Right atrium auricular region (tissue), 2 donors: ENCODE data around the gene TRIP4. TPM values are rescaled to one million over a fixed set of nuclear protein-coding genes. Genes with fewer than 3 reads are reported as not detected.

Source experiments
- DNase-seq: peaks from one replicate; pipeline ENCODE4 v3.0.0-alpha.2; 2019; ENCODE audit warnings: low spot score
- H3K27ac ChIP-seq, 2 donors: fragments of 200-600 bp; sonication (generic); 1 replicate in 1 of 2; 2 replicates in 1 of 2; pipeline ENCODE4 v1.5.1; 2016 to 2019
- H3K27me3 ChIP-seq, 2 donors: fragments of 200-600 bp; sonication (generic); one replicate each; pipeline versions ENCODE4 v1.5.1 to v1.6.0; 2017 to 2019
- H3K36me3 ChIP-seq: fragments of 200-600 bp; sonication (generic); one replicate; pipeline ENCODE4 v1.5.1; 2016
- H3K4me1 ChIP-seq, 2 donors: fragments of 200-600 bp; sonication (generic); one replicate each; pipeline versions ENCODE4 v1.5.1 to v1.6.0; 2017 to 2019
- H3K4me3 ChIP-seq, 2 donors: fragments of 200-600 bp; sonication (generic); 1 replicate in 1 of 2; 2 replicates in 1 of 2; pipeline ENCODE4 v1.5.1; 2017 to 2019; ENCODE audit warnings: mild to moderate bottlenecking in 1 of 2, moderate library complexity in 1 of 2
- H3K9me3 ChIP-seq, 2 donors: fragments of 200-600 bp; sonication (generic); one replicate each; pipeline ENCODE4 v1.5.1; 2019
- CTCF ChIP-seq, 2 donors: fragments of 200-600 bp; sonication (generic); IDR thresholded peaks; one replicate each; pipeline ENCODE4 v1.5.1; 2019; ENCODE audit warnings: antibody characterized with exemption in 2 of 2
- total RNA-seq, 2 donors: library from RNA; depleted of rRNA; stranded (reverse); fragments of >200 nt; gene quantifications; one replicate each; pipeline ENCODE4 v1.1.0, GENCODE V29; 2016

TRIP4 gene
- 1 to 10 TPM; 7.8 to 8.7 TPM for total RNA-seq

DNA sequence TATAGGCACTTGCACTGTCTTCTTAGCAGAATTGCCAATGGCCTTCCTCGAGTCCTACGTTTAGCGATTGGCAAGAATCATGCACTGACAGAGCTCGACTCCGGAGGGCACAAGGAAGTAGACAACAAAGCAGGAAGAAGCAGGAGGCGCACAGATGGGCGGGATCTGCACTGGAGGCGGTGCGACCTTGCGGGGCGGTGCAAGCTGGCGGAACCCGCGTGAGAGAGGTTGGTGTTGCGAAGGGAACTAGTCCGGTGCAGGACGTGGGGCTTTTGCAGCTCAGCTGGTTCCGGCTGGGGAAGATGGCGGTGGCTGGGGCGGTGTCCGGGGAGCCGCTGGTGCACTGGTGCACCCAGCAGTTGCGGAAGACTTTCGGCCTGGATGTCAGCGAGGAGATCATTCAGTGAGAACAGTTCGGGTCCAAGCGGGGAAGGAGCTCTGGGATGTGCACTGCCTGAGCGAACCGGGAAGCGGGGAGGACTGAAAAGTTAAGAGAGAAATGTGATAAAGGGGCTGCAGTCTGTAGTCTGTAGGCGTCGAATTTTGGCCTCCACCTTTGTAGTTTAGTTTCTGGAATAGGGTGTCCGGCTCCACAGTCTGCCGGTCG lies at the start of gene TRIP4:
Gene TRIP4 (plus strand): TSS at position 275 of the 607 bp plus-strand sequence. CDS start 28 bp downstream, at position 303.
- no peak for TF ChIP-seq CTCF (IDR thresholded peaks at IDR 0.05)
- peak; percentile 96 for DNase-seq
- H3K27me3 ChIP-seq = no peaks in the 10 kb centered on the region

DNA sequence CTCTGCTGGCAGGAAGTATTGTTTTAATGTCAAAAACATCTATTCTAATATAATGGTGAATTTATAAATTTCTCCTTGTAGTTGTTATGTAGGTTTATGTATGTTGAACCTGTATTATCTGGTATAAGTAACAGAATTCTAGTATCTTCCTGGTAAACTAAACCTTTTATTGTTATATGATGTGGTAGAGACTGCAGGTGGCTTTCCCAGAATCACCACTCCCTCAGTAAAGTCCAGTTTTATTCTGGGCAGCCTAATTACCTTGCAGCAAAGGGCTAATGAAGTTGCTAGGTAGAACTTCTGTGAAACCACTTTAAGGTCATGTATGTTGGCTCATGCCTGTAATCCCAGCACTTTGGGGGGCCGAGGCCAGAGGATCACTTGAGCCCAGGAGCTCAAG lies 47.3 kb upstream of the TRIP4 start:
- H3K4me3 ChIP-seq = no peak overlapping the region

More for the DNA sequence above, at the start of gene TRIP4:
- peak within 1 kb of the TSS; percentile 81 to 92 for H3K4me3 ChIP-seq
- H3K9me3 ChIP-seq = no peaks in the 10 kb centered on the region
- peak within 1 kb of the TSS; percentile 58 to 74 for H3K27ac ChIP-seq
- peaks cover 0 to 15% of the 10 kb centered on the region in 2 donors for H3K4me1 ChIP-seq
- no peaks in the 10 kb centered on the region for H3K36me3 ChIP-seq

DNA sequence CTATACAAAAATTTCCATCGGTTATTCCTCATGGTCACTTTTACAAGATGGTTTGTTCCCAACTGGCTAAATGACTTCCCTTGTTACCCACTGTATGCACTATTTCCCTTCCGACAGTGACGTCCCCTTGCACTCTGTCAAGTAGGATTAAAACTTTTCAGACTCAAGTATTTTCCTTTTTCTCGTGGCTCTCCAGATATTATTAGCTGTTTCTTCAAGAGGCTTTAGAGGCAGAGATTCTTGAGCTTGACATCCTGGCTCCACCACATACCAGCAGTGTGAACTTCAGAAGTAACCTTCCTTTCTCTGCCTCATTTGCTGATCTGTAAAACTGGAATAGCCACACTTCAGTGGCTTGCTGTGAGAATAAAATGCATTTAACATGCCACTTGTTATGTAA lies 45.7 kb upstream of the TRIP4 start:
- no peak for TF ChIP-seq CTCF (IDR thresholded peaks at IDR 0.05)
- Histone ChIP-seq H3K4me1 (no peaks in the 10 kb centered on the region), H3K4me3 (no peak overlapping the region), H3K27me3 (no peaks in the 10 kb centered on the region), H3K36me3 (no peaks in the 10 kb centered on the region), H3K27ac (no peak overlapping the region), H3K9me3 (no peaks in the 10 kb centered on the region)
- DNase-seq = no peak

More for the DNA sequence above, 47.3 kb upstream of the TRIP4 start:
- H3K27ac ChIP-seq = no peak overlapping the region
- DNase-seq = no peak
- TF ChIP-seq CTCF (IDR thresholded peaks at IDR 0.05) = no peak
- H3K36me3 ChIP-seq = no peaks in the 10 kb centered on the region
- no peaks in the 10 kb centered on the region for H3K4me1 ChIP-seq
- no peaks in the 10 kb centered on the region for H3K9me3 ChIP-seq
- H3K27me3 ChIP-seq = no peaks in the 10 kb centered on the region

GRCh38 chr15:64343222-64343621 lies 44.4 kb upstream of the TRIP4 start:
- no peaks in the 10 kb centered on the region for H3K27me3 ChIP-seq
- H3K36me3 ChIP-seq = no peaks in the 10 kb centered on the region
- TF ChIP-seq CTCF (IDR thresholded peaks at IDR 0.05) = no peak

DNA sequence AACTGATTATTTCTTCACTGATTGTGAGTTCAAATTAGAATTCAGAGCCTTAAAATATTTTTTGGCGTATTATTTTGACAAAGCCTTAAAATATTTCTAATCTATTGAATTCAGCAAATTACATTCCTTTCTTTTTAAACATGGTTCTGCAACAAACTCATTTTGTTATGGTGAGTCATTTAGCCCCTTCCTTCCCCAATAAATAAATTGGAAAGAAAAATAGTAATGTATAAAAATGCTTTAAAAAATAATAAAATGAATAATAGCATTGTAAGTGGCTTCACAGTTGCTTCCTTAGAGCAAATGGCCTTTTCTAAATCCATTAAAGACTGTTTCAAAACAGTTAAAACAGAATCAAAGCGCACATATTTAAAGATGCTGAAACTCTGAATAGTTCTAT lies 43.8 kb upstream of the TRIP4 start:
- H3K36me3 ChIP-seq = no peaks in the 10 kb centered on the region
- H3K9me3 ChIP-seq = no peaks in the 10 kb centered on the region
- no peak for DNase-seq
- no peaks in the 10 kb centered on the region for H3K27me3 ChIP-seq
- no peak overlapping the region for H3K4me3 ChIP-seq
- no peaks in the 10 kb centered on the region for H3K4me1 ChIP-seq
- TF ChIP-seq CTCF (IDR thresholded peaks at IDR 0.05) = no peak
- no peak overlapping the region for H3K27ac ChIP-seq

More at GRCh38 chr15:64343222-64343621, 44.4 kb upstream of the TRIP4 start:
- no peak overlapping the region for H3K4me3 ChIP-seq
- no peaks in the 10 kb centered on the region for H3K9me3 ChIP-seq
- H3K4me1 ChIP-seq = no peaks in the 10 kb centered on the region
- H3K27ac ChIP-seq = no peak overlapping the region
- no peak for DNase-seq
